Transverse colon (tissue), 4 donors: ENCODE data around the gene MSH5.

Experiments
- CTCF ChIP-seq, 5 experiments: fragments of 200-600 bp in 3 of 5; fragments of 450-650 bp in 2 of 5; sonication (generic) in 3 of 5; IDR thresholded peaks; 1 replicate in 2 of 5; 2 replicates in 3 of 5; pipeline ENCODE4 v1.5.1; 2016 to 2017; ENCODE audit warnings: antibody characterized with exemption in 5 of 5, inconsistent platforms in 3 of 5, mild to moderate bottlenecking in 2 of 5, moderate library complexity in 1 of 5
- EP300 ChIP-seq: sonication (generic); formaldehyde crosslinking; IDR thresholded peaks from one replicate; pipeline ENCODE4 v1.6.1; 2017; ENCODE audit warnings: antibody characterized with exemption, low read depth
- POLR2A ChIP-seq: fragments of 450-650 bp; IDR thresholded peaks from one replicate; pipeline ENCODE4 v1.6.1; 2016; ENCODE audit warnings: antibody characterized with exemption, mild to moderate bottlenecking, moderate library complexity
- POLR2AphosphoS5 ChIP-seq, 3 donors: sonication (generic); formaldehyde crosslinking; IDR thresholded peaks; one replicate each; pipeline ENCODE4 v1.6.1; 2016; ENCODE audit warnings: antibody characterized with exemption in 3 of 3

- TF ChIP-seq CTCF (IDR thresholded peaks at IDR 0.05) (no peak), POLR2A (no peak), EP300 (no peak), POLR2AphosphoS5 (IDR thresholded peaks at IDR 0.05) (no peak)
These were observed 48.7 kb upstream of the MSH5 start for GRCh38 chr6:31691078-31691463.
